Measurements from ENCODE around the gene SH3BP1.

GRCh38 chr22:37594237-37594636 lies 45.2 kb upstream of the SH3BP1 start:
- TF ChIP-seq CTCF (IDR thresholded peaks at IDR 0.05) (no peak), EZH2 (IDR thresholded peaks at IDR 0.05) (no peak)
